ENCODE data around the gene GJB6.
A peak's percentile ranks its signal among the peaks of the same experiment; 100 is the strongest.

The GJB6 gene

DNA sequence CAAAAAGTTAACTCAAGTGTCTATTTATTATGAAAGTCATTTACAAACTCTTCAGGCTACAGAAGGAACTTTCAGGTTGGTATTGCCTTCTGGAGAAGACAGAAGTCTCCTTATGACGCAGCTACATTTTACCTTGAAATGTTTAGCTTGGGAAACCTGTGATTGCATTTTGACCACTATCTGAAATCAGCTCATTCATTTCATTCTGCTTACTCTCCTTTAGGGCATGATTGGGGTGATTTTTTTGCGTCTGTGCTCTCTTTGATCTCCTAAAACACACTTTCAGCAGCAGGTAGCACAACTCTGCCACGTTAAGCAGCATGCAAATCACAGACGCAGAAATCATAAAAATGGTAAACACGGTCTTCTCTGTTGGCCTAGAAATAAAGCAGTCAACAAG is 9.6 kb downstream of the GJB6 start:
- DNase-seq, result no peak

GRCh38 chr13:20221772-20222171 is 10.3 kb downstream of the GJB6 start:
- no peak for DNase-seq

GRCh38 chr13:20219577-20219976 is 12.5 kb downstream of the GJB6 start:
- DNase-seq, result no peak

DNA sequence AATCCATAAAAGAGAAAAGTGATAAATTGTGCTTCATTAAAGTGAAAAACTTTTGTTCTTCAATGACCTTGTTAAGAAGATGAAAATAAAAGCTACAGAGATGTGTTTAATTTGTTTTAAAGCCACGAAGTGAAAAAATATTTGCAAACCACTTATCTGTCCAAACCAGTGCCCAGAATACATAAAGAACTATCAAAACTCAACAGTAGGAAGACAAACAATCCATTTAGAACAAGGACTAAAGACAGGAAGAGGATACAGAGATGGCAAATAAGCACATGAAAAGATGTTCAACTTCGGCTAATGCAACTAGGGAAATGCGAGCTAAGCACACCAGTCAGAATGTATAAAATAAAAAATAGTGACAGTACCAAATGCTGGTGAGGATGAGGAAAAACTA is 15.0 kb downstream of the GJB6 start:
- no peak for DNase-seq

DNA sequence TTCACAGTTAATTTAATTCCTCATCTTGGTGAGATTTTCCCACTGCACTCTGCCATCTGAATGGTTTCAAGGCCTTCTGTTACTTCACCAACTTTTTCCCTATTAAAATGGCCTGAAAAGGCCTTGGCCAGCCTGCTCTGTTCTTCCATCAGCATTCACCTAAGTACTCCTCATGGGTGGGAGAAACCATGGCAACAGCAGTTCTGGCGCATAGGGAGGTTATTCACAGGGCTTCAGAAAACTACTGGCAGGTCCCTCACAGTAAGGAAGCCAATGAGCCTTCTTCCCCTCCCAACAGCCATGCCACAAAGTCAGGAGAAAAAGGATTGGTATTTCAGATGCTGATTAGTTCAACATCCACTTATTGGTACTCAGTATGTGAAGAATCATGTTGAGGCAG is 22.2 kb downstream of the GJB6 start:
- no peak for DNase-seq

DNA sequence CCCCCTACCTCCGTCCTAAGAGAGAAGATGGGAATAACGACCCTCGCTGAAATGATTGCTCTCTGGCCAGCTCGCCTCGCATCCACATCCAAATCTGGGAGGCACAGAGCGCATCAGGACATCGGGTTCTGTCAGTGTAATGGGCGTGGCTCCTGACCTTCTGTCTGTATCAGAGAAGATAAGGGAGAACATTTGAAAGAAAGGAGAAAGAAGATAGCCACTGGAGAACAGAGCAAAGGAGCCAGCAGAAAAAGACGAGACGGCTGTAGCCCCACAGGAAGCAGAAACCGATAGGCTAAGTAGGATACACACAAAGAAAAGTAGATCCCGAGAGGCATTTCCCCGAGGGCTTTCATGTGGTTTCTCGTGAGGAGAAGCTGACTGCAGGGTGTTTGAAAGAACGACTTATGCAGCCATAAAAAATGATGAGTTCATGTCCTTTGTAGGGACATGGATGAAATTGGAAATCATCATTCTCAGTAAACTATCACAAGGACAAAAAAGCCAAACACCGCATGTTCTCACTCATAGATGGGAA is 25.4 kb downstream of the GJB6 start:
- DNase-seq, result no peak

- no peak for DNase-seq
Measured at GRCh38 chr13:20206065-20206697, 25.9 kb downstream of the GJB6 start.

GRCh38 chr13:20198781-20199180 is 33.3 kb downstream of the GJB6 start:
- no peak for DNase-seq

- no peak for DNase-seq
Measured at GRCh38 chr13:20197361-20197834, 34.7 kb downstream of the GJB6 start.

GRCh38 chr13:20195801-20196200 is 36.3 kb downstream of the GJB6 start:
- DNase-seq, result no peak

DNA sequence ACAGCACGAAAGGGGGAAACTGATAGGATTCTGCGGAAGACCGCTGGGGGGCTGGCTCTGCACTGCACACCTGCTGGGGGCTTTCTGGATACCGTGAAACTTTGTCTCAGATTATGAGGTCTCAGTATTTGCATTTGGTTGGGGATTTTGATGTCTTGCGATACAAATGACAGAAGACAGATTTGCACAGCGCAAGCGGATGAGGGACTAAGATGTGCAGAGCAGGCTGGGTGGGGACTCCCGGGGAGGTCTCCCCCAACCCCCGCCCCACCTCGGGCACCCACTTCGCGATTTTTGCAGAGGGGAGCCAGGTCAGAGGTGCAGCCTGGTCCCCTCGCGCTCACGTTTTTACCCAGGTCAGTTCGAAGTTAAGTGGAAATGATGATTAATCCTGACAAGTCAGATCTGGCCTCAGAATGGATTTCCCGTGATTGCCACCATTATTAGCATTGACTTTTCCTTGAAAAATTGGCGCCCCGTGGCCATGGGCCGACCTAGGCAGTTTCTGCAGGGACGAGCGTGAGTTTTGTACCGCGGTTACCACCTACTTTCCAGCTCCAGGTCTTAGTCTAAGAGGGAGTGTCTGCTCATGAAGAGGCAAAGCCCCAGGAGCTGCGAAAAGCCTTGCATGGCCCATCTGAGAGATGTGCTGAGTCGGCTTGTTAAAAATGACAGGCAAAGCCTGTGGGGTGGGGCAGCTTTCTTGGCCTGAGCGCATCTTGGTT is 38.0 kb downstream of the GJB6 start:
- DNase-seq, result peak; percentile 44

GRCh38 chr13:20193162-20193906 is 38.8 kb downstream of the GJB6 start:
- no peak for DNase-seq

- DNase-seq, result no peak
Measured at GRCh38 chr13:20192836-20193161, 39.3 kb downstream of the GJB6 start, which contains the start of gene GJB2. Gene GJB2, minus strand, starts transcription at chr13:20192938. Its CDS starts 3,357 bp downstream, at chr13:20189581.

DNA sequence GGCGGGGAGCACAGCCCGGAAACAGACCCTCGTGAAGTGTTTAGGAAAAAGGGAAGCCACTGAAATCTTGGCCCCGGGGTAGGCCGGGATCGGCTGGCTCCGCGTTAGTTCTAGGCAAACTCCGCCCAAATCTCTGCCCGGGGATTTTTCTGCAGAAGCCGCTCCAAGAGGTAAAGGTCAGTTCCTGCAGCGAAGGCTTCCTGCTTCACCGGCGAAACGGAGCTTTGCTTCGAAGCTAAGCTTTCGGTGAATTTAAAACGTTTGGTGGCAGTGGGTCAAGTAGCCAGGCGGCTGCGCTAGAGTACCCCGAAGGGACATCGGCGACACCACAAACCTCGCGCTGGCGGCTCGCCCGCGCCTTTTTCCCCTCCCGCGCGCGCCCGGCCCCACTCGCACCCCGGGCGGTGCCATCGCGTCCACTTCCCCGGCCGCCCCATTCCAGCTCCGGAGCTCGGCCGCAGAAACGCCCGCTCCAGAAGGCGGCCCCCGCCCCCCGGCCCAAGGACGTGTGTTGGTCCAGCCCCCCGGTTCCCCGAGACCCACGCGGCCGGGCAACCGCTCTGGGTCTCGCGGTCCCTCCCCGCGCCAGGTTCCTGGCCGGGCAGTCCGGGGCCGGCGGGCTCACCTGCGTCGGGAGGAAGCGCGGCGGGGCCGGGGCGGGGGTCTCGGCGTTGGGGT is 39.8 kb downstream of the GJB6 start:
- peak; percentile 35 for DNase-seq

DNA sequence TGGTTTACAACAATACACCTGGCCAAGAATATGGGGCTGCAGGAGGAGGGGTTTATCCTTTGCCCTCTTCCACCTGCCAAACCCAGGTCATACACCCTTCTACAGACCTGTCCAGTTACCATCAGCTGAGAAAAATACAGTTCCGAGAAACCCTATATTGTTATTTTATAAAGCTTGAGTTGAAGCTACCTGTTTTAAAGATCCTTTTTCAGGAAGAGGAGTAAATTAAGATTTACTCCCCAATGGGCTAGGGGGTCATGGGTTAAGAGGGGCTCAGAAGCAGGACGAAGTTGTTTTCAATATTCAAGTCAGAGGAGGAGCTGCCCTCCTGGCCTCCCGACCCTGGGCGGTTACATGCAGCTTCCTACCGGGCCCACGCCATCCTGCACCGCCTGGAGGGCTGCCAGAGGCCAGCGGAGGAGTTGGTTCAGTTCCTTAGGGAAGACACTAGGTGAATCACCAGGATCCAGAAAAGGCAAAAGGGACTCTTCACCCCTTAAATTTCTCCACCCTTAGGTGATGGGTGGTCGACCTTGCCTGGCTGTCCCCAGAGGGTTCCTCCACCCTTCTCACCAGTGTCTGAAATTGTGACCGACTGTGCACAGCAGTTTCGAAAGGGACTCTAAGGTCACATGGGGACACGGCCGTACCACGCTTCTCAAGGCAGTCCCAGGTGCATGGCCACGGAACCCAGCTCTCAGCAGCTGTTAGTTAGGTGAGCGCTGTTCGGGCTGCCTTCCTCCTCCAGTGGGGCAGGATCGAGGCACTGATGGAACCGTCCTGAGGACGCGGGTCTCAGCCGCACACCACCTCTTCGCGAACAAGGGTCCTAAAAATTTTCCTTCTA is 40.6 kb downstream of the GJB6 start:
- no peak for DNase-seq

DNA sequence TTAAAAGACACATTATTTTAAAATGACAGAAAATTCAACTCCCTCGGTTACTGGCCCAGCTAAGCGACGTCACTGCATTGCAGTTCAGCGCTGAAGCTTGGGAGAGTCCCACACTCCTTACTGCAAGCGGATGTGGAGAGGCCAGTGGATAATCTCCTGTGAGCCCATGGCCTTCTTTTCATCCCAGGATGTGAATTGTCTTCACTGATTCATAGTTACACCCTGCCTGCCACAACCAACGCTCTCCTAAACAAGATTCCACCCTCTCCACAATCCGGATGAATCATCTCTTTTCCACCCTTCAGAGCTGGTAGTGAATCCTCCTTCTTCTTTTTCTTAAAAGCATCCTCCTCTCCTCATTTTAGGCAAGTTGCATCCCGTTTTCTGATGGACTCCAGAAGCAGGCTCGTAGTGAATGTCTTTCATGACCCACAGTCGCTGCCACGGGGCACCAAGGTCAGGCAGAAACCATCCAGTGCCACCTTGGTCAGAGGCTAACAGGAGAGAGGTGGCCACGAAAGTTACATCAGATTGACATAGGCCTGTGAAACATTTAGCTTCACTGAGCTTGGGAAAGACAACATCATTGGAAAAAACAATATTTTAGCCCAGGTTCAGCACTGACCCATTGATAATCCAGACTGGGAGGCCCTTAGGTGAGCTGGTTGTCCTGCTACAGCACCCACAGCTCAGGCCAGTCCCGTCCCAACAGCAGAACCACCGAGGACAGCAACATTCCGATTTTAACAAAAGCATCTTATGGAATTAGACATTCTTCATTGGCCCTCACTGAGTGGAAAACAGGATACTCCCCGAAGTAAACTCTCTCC is 41.4 kb downstream of the GJB6 start:
- no peak for DNase-seq

DNA sequence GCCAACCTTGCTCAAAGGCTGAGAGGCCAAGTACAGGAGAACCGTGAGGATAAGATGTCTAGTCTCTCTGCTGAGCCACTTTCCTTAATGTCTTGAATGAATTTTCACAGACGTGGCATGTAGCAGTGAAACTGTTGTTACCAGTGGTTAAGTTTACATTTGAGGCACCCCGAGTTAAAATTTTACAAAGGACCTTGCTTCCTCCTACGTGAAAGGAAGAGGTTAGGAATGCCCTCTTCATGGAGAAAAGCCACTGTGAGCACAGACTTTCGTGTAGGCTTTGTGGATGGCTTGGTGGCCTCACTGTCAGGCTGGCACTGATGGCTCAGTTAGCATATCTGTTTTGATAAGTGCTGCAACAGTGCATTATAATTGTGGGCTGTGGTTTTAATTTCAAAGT is 42.0 kb downstream of the GJB6 start:
- DNase-seq, result no peak

GRCh38 chr13:20188667-20189553 is 43.2 kb downstream of the GJB6 start:
- DNase-seq, result no peak

GRCh38 chr13:20186771-20187170 is 45.3 kb downstream of the GJB6 start:
- DNase-seq, result no peak

Data from stimulated activated CD8-positive, alpha-beta memory T cell treated with anti-CD3 and anti-CD28 coated beads, Interleukin-4, amount 100 ng/mL, for 48 hours (primary cell).